Measurements from ENCODE around the gene PCBP4.
A peak's percentile ranks its signal among the peaks of the same experiment; 100 is the strongest.
"Not testable (repeated sequence)": the region's sequence is repeated elsewhere in the genome, so short reads cannot be mapped to it uniquely, and the experiment has no call there.

The PCBP4 gene

DNA sequence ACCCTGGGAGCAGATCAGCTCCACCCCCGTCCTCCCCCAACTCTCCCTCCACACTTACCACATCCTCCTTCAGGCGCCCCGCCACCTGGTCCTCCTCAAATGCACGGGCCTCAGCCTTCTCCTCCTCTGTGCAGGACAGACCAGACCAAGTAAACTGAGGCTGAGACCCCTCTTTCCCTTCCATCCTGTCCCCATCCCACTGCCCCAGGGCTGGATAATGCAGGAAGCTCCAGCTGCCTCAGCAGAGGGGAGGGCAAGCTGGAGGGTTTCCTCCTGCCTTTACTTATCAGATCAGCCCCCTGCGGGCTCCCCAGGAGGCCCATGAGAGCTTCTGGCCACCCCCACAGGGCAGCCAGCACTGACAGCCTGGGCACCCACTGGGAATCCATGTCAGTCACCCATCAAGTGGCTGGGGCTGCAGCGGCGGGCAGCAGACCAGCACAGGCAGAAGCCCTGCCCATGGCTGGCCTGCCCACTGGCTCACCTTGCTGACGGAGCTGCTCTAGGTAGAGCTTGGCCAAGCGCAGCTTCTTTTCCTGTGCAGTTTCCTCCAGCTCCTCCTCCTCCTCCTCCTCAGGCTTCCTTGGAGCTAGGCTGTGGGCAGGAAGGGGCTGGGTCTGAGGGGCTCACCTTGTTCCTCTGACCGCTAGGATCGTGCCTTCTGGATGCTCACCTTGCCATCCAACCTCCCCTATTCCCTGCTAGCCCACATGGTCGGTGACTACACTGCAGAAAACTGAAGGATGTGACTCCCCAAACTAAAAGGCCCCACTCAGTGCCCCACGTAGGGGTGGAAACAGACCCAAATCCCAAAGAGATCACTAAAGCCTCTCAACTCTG, 29.4 kb downstream of the PCBP4 start:
- no peak for DNase-seq

DNA sequence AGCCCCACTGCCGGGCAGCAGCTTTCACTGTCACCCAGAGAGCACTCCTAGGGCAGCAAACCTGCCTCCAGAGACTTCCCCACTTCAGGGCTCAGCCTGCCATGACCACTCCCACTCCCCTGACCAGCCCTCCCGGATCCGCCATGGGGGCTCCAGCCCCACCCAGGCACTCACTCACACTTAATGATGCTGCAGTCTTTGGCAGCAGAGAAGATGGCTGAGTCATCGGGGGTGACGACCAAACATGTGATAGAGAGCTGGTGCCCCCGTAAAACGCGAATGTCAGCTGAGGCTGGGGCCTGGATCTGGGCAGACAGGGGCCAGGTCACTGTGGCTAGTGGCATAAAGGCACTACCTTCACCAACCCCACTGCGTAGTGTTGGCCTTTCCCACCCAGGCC, 30.2 kb downstream of the PCBP4 start:
- no peak for DNase-seq

DNA sequence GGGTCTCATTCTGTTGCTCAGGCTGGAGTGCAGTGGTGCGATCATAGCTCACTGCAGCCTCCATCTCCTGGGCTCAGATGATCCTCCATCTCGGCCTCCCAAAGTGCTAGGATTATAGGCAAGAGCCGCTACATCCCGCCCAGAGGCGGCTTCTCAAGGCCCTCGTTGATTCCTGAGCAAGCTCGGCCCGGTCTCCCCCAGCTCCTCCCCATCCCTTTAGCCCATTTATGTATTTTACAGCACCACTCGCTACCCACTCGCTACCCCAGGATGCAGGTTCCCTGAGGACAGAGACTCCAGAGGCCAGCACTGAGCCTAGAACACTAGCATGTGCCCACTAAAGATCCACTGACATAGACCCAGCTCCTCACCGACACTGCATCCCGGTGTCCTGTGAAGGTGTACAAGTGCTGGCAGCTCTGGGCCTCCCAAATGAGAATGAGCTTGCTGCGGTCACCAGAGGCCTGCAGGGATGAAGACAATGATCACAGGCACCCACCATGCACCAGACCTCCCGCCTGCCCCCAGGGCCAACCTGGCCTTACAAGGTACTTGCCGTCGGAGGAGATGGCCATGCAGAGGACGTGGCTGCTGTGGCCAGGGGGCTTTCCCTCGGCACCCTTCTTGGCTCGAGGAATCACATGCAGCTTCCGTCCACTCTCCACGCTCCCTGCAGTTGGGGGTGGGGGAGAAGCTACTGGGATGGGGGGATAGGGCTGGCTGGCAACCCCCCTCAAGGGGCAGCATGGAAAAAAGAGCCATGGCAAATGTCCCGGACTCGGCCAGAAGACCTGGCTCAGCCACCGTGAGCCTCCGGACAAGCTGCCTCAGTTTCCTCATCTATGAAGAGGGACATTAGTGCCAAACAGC, 31.1 kb downstream of the PCBP4 start:
- DNase-seq: no peak

DNA sequence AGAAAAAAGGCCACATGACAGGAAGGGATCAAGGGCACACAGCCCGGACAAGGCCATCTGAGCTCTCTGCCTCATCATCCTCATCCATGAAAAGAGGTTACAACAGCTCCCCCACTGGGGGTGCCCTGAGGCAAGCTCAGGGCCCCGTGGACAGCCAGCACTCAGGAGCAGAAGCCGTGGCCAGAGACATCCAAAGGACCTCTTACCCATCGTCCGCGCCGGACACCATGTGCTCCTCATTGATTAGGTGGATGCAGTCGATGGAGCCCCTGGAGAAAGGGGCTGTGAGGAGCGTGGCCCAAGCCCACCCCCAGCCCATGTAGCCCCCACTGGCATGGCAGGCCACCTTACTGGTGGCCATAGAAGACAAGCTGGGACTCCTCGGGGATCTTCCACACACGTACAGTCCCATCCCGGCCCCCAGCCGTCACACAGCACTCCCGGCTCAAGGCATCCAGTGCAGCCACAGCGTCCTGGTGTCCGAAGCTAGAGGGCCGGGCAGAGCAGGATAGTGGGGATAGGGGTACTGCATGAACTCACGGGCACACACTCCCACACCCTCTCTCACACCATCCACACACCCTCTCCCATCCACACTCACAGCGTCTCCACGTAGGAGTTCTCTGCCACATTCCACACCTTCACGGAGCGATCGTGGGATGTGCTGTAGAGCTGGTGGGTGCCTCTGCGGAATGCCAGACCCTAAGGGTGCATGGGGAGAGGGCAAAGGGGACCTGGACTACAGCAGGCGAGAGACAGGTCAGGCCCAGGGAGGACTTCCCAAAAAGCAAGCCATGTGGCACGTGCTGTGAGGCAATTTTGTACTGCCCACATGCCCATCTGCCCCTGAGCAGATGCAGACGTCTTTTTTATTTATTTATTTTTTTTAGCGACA, 32.0 kb downstream of the PCBP4 start:
- DNase-seq: no peak

DNA sequence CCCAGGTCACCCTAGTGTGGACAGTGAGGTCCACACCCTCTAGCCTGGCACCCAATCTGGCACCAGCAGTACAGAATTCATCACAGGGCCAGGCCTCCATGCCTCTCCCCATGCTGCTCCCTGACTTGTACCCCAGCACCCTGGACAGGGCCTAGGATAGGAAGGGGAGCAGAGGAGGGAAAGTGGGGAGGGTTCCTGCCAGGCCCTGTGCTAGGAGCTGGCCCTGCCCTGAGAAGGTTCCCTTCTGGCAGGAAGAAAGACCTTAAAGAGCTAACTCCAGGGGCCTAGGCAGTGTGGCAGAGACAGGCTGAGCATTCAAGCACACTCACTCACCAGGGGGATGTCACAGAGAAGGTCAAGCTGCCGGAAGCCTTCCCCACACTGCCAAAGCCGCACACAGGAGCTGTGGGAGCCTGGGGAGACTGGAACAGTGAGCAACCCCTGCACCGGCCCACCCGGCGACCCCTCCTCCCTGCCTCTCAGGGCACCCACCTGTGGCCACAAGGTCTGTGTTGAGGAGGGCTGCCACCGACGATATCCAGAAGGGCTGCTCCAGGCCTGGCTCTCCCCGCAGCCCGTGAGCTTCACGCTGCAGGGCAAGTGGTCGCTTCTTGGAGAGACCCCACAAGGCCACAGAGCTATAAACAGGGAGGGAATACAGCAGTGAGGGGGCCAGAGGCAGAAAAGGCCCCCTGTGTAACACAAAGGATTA, 33.0 kb downstream of the PCBP4 start:
- no peak for DNase-seq

DNA sequence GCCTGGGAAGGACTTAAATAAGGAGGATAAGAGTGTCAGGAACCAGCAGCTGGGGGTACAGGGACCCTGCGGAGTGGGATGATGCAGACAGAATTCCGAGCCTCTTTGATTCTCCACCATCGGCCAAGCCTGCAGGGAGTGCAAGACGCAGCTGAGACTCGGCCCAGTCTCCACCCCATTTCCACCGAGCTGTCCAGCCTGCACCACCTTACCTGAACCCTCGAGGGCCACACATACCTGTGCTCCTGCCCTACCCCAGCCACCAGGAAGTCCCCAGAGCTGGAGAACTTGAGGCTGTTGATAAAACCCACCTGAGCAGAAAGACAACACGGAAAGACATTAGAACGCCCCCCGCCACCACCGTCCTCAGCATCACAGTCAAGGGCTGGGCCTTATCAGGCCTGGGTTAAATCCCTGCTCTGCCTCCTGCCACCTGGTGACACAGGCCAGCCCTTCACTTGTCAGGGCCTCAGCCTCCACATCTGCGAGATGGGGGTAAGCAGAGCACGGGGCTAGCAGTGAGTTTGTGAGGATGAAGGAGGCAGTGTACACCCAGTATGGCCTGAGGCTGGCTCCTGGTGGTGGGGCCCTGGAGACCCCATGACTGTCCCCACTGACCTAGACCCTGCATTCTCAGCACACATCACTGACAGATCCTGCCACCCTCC, 33.6 kb downstream of the PCBP4 start:
- DNase-seq: no peak

DNA sequence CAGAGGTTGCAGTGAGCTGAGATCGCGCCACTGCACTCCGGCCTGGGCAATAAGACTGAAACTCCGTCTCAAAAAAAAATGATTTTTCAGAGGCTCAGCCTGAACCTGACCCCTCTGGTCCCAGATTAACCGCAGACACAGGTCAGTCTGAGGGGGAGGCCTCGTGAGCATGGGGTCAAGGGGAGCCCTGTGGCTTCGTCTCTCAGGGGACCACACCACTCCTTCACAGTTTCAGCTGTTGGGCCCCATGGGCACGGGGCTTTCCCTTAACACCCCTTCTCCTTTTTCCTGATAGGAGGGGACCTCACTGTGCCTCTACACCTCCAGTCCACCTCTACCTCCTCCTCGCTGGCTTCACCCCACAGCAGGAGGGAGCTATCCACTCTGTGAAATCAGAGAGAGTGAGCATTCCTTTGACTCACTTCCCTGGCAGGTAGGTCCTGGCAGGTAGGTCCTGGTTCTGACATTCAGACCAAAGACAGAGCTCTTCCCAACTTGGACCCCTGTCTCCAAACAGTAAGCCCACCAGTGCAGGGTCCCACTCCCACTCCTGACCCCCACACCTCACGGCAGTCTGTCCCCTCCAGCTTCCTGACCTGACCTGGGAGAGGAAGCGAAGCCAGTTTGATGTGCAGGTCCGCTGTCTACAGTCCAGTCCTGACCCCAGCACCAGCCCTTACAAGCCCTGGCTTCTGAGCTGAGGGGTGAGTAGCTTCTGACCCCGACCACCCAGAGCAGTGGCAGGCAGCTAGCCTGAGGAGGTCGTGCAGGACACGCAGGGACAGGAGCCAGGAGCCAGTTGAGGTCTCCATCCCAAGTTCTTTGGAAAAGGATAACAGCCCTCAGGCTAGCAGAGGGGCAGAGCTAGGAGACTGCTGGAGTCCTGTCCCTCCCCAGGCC, 34.5 kb downstream of the PCBP4 start:
- DNase-seq: no peak

DNA sequence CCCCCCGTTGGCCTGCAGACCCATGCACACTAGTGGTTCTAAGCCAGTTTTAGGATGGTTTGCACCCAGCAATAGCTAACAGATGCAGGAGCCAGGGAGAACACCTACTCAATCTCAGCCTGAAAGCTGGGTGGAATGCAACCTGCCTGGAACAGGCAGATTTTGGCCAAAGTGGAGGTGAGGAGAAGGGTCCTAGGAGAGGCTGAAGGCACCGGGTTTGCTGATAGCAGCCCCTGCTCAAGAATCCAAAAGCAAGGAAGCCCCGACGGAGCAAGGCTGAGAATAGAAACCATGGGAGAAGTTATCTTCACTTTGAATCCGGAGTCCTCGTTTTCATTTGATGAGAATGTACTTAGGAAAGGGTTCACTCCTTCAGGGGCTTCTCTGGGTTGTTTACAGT, 35.5 kb downstream of the PCBP4 start:
- DNase-seq: no peak

DNA sequence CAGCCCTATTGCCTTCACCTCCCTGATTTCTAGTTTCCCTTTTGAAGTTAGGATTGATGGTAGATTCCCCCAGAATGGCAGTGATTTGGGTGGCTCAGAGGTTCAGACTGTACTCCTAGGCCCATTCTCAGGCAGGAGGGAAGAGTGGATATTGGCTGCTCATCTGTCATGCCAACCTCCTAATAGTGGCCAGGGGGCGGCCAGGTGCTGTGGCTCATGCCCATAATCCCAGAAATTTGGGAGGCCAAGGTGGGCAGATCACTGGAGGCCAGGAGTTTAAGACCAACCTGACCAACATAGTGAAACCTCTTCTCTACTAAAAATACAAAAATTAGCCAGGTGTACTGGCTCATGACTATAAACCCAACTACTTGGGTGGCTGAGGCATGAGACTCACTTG, 36.8 kb downstream of the PCBP4 start:
- no peak for DNase-seq

DNA sequence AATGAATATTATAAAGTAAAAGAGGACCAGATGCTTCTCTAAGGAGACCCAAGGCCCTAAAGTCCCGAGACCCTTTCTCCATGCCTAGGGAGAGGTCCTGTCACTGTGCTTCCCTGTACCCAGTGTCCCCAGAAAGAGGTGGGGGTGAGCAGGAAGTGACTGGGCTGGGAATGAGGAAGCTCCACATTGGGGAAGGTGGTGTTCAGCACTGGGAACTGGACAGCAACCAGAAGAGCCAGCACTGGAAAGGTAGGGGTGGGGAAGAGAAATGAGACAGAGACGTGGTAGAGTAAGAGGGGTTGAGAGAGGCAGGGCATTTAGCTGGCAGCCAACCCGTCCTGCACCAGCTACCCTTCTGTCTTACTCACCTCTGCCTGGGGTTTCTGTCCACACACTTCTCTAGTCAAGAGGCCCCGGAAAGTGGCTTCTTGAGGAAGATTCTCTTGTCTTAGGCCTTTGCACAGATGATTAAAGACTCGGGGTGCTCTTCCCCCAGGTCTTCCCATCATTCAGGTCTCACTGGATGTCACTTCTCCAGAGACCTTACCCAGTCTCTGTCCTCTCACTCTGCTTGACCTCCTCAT, 37.7 kb downstream of the PCBP4 start:
- peak; percentile 3 for DNase-seq

DNA sequence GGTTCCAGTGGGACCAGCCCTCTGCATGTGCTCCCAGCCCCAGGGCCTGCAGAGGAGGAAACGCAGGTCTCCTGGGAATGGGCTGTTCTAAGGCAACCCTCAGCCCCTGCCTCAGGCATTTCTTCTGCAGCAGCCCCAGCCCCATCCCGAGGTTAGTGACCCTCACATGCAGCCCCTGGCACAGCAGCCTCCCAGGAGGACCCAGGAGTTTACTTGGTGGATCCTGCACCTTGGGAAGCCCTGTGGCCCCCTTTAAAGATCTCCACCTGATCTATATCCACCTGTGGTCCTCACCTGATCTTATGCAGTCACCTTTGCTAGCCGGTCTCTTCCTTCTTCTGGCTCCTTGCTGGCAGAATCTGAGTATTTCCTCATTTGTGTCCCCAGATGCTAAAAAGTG, 38.3 kb downstream of the PCBP4 start:
- not testable (repeated sequence) for DNase-seq

DNA sequence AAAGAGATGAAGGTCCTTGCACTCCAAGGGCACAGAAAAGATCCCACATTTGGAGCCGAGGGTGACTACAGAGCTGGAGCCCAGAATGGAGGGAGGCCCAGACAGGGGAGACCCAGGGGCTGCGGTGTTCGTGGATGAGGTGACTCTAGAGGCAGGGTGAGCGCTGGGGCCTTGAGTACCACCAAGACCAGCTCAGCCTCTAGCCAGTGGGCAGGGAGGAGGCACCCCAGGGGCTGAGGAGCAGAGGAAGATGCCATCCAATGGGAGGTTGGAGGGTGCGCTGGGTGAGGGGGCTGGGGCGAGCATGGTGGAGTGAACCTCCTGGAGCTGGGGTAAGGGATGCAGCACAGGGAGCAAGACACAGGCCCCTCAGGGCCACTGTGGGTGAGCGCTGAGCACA, 38.8 kb downstream of the PCBP4 start:
- DNase-seq: no peak

DNA sequence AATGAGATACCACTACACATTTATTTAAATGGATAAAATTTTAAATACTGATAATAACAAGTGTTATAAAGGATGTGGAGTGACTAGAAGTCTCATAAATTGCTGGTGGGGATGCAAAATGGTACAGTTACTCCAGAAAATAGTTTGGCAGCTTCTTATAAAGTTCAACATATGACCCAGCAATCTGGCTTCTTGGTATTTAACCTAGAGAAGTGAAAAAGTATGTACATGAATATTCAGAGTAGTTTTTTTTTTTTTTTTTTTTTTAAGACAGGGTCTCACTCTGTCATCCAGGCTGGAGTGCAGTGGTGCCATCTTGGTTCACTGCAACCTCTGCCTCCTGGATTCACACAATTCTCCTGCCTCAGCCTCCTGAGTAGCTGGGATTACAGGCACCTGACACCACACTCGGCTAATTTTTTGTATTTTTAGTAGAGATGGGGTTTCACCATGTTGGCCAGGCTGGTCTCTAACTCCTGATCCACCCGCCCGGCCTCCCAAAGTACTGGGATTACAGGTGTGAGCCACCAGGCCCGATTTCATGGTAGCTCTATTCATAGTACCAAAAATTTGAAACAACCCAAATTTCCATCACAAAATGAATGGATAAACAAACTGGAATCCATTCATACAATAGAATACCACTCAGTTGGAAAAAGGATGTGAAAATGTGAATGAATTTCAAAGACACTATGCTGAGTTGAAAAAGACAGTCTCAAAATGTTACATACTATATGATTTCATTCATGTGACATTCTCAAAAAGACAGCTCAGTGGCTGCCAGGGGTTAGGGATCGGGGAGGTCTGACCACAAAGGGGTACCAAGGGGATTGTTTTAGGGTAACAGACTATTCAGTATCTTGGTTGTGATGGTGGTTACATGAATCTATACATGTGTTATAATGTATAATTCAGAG, 39.9 kb downstream of the PCBP4 start:
- no peak for DNase-seq

DNA sequence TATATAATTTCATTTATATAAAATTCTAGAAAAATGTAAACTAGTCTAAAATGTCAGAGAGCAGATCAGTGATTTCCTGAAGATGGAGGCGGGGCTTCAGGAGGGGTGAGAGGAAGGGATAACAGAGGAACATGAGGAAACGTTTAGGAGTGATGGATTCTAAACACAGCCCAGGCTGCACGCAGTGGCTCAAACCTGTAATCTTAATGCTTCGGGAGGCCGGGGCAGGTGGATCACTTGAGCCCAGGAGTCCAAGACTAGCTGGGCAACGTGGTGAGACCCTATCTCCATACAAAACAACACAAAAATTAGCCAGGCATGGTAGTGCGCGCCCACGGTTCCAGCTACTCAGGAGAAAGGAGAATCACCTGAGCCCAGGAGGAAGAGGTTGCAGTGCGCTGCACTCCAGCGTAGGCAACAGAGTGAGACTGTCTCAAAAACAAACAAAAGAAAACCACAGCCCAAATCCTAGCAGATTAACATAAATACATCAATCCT, 46.1 kb downstream of the PCBP4 start:
- no peak for DNase-seq

DNA sequence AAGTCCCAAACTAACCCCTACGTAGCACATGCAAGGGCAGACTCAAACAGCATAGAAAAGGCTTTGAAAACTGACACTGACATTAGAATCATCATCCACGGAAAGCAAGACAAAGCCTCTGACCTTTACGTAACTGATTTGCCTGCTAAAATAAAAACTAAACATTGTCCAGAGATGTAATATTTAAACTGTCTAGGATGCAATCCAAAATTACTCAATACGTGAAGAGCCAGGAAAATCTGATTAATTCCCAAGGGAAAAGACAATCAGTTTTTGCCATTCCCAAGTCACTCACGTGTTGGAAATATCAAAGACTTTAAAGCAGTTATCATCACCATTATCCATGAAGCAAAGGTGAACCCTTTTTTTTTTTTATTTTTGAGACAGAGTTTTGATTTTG, 50.8 kb downstream of the PCBP4 start:
- no peak for DNase-seq

DNA sequence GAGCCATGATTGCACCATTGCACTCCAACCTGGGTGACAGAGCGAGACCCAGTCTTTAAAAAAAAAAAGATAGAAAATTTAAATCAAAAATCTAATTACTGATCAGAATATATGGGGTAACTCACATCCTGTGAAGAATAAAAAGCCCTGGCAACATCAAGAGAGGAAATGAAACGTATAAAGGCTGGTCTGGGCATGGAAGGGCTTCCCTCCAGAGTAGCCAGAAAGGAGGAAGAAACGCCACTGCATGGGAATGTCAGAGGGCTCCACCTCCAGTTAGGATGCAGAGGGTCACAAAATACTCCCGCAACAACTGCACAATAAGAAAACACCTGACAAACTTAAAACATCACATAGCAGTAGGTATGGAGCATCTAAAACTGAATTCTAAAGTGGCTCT, 59.2 kb downstream of the PCBP4 start:
- DNase-seq: no peak

Data from suppressor macrophage treated with lipopolysaccharide for 4 hours (primary cell).